ENCODE data around the gene VAMP1.

GRCh38 chr12:6469609-6470374 is 685 bp downstream of the VAMP1 start:
- TF ChIP-seq POLR2AphosphoS5 (IDR thresholded peaks at IDR 0.05; ENCODE audit: borderline replicate concordance, low read depth, low read length) (no peak), EZH2 (IDR thresholded peaks at IDR 0.05) (no peak)

All from SK-N-MC (cell line).